Choroid plexus epithelial cell (primary cell): Measurements from ENCODE around the gene ASIC2.

Source experiments
- DNase-seq: peaks from one replicate; pipeline ENCODE4 v3.0.0-alpha.2; 2010; ENCODE audit warnings: low read depth
- H3K4me3 ChIP-seq: 2 replicates; pipeline ENCODE4 v1.5.1; 2011; ENCODE audit warnings: low read depth, mild to moderate bottlenecking, control low read depth, low read length, moderate library complexity
- CTCF ChIP-seq: conservative IDR thresholded peaks from 2 replicates; pipeline ENCODE4 v1.5.1; 2011; ENCODE audit warnings: low read depth, mild to moderate bottlenecking, control low read depth, inconsistent platforms, low read length, moderate library complexity

The ASIC2 gene

GRCh38 chr17:33324736-33325135 is 31.6 kb upstream of the ASIC2 start:
- no peak for TF ChIP-seq CTCF
- no peak overlapping the region for H3K4me3 ChIP-seq
- DNase-seq = no peak

DNA sequence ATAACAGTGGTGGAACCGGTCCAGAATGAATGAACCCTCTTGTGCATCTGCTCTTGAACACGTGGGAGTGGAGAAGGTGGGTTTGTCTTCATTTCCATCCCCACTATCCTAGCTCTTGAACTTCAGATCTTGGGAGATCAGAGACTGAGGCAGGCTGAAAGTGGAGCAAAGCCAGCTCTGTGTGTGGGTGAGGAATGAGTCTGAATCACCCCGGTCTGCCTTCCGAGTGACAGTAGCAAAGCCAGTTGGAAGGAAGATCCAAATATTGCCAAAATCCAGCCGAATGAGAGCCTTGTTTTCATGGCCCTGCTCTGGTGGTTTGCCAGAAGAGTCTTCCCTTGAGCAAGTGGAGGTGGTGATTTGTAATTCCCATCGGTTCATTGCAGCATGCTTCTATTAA is 29.0 kb upstream of the ASIC2 start:
- H3K4me3 ChIP-seq = no peak overlapping the region
- no peak for DNase-seq
- no peak for TF ChIP-seq CTCF

- no peak for DNase-seq
- TF ChIP-seq CTCF = no peak
- H3K4me3 ChIP-seq = no peak overlapping the region
Measured at GRCh38 chr17:33318241-33318640, 25.1 kb upstream of the ASIC2 start.

DNA sequence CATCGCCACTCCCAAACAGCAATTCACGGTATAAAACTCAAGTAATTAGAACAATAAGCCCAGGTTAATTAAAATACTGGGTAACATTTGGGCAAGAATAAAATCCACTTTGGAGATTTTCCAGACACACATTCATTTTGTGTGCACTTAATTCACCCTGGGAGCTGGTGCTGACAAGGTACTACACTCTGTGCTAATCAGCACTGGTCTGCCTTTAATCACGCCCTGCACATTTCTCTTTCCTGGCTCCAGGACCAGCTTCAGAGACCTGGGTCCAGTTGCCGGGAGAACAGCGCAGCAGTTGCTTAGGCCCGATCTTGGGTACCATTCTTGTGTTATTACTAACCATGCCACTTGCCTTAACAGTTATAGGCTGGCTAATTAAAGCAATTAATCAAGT is 23.7 kb upstream of the ASIC2 start:
- no peak overlapping the region for H3K4me3 ChIP-seq
- DNase-seq = no peak
- no peak for TF ChIP-seq CTCF

DNA sequence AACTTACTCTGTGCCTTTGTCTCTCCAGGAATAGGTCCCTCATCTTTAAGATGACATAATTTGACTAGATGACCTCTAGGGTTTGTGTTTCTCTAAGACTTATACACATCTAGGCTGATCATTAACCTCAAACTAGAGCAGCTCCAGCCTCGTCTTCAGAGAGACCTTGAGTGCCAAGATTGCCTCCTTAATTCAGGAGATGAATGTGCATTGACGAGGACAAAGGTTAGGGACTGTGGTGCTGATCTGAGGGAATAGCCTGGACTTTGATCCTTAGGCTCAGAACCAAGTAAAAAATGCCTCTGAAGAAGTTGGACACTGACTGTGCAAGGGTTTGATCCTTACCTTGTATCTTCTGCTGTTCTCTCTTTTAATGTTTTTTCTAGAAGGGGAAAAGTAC is 17.2 kb upstream of the ASIC2 start:
- no peak for DNase-seq
- no peak overlapping the region for H3K4me3 ChIP-seq
- no peak for TF ChIP-seq CTCF

DNA sequence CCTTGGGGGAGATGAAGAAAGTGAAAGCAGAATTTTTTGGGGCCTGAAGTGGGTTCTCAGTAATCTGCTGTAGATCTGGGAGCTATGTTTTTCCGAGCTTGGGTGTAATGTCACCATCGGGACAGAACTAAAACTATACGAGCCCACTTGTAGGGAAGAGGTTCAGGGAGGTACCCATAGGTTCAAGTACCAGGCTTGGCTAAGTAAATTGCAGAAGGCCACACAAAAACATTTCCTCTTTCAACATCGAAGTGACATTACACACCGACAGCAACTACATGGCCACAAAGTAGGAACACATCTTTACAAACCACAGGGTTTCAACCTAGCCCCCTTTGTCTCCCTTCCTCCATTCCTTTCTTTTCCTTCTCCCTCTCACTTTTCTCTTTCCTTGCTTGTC is 10.2 kb upstream of the ASIC2 start:
- H3K4me3 ChIP-seq = no peak overlapping the region
- no peak for TF ChIP-seq CTCF

GRCh38 chr17:33302394-33302793 is 9.3 kb upstream of the ASIC2 start:
- no peak for DNase-seq
- TF ChIP-seq CTCF = no peak
- H3K4me3 ChIP-seq = no peak overlapping the region

More for the DNA sequence above, 10.2 kb upstream of the ASIC2 start:
- no peak for DNase-seq
